ENCODE measurements around the gene ZDHHC1.
"Not testable (repeated sequence)": the region's sequence is repeated elsewhere in the genome, so short reads cannot be mapped to it uniquely, and the experiment has no call there.

The ZDHHC1 gene

DNA sequence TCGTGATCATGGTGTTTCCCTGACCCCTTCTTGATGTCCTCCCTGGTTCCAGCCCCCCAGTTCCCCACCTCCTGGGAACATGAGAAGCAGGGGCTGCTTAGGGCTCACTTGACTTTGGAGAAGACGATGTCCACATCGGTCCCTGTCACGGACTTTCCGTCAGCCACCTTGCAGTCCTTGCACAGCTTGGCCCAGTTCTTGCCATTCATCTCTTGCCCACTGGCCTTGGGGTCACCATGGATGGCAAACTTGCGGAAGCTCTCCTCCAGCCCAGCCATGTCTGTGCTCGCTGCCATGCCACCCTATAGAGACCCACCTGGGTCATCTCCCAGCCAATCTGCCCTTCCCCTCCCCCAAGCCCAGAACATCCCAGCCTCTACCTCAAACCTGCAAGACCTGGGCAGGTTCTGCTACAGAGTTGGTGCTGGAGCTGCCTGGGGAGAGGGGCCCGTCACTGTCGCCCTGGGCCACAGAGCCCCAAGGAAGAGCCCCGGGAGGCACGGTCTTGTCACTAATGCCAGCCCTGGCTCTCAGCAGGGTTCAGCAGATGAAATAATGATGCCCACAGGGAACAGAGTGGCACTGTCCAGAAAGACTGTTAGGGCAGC lies 25.4 kb downstream of the ZDHHC1 start:
- H3K27ac ChIP-seq (ENCODE audit: low read depth, low read length), result no peak overlapping the region
- H3K27me3 ChIP-seq (ENCODE audit: insufficient read depth, low read length), result peaks cover 44% of the 10 kb centered on the region
- H3K9me3 ChIP-seq (ENCODE audit: insufficient read depth, low read depth, low read length), result no peaks in the 10 kb centered on the region
- H3K36me3 ChIP-seq (ENCODE audit: insufficient read depth, low read length), result no peaks in the 10 kb centered on the region
- H3K9ac ChIP-seq (ENCODE audit: low read depth, low read length), result no peak overlapping the region
- 93% methylated on average over 11 of the region's 11 CpGs for WGBS
- H3K4me1 ChIP-seq (ENCODE audit: insufficient read depth, low read length), result peaks cover 10% of the 10 kb centered on the region
- no peak overlapping the region for H3K4me3 ChIP-seq (ENCODE audit: low read length)

DNA sequence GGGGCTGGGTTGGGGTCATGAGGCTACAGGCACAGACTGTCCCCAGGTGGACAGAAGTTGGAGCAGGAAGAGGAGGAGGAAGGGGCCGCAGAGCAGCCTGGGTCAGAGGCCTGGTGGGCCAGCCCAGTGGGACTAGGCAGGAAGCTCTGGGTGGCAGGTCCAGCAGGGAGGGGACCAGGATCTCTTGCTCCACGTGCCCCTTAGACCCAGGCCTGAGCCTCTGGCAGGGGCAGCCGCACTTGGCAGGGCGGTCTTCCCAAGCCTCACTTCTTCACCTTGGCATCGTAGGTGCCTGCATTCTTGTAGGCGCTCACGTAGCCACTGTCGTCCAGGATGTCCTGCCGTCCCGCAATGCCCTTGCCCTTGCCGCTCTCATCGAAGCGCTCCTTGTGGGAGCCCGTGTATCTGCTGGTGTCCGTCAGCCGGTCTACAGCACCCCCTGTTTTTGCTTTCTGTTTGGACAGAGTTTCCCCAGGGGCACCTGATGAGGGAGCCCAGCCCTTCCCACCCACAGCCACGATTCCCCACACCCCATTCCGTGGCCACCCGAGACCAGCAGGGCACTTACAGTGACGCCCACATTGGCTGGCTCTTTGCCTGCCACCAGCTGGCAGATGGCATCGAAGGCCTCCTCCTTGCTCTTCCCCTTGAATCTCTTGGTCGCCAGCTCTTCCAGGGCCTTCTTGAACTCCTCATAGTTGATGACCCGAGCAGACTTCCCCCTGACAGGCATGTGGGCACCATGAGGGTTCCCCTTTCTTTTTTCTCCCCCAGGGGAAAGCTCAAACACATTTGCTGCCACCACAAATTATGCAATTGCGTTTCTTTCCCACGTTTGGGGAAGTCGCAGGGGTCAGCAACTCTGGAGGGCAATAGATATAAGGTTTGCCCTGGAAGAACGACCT lies 26.1 kb downstream of the ZDHHC1 start:
- Histone ChIP-seq H3K4me3 (ENCODE audit: low read length) (no peak overlapping the region), H3K9ac (ENCODE audit: low read depth, low read length) (no peak overlapping the region), H3K27me3 (ENCODE audit: insufficient read depth, low read length) (peaks cover 37% of the 10 kb centered on the region), H3K27ac (ENCODE audit: low read depth, low read length) (no peak overlapping the region), H3K4me1 (ENCODE audit: insufficient read depth, low read length) (peaks cover 3% of the 10 kb centered on the region), H3K36me3 (ENCODE audit: insufficient read depth, low read length) (no peaks in the 10 kb centered on the region), H3K9me3 (ENCODE audit: insufficient read depth, low read depth, low read length) (no peaks in the 10 kb centered on the region)
- WGBS, result 91% methylated on average over 27 of the region's 27 CpGs

- 82% methylated on average over 2 of the region's 2 CpGs for WGBS
- peaks cover 21% of the 10 kb centered on the region for H3K27me3 ChIP-seq (ENCODE audit: insufficient read depth, low read length)
- H3K9ac ChIP-seq (ENCODE audit: low read depth, low read length), result no peak overlapping the region
- H3K27ac ChIP-seq (ENCODE audit: low read depth, low read length), result no peak overlapping the region
- H3K9me3 ChIP-seq (ENCODE audit: insufficient read depth, low read depth, low read length), result no peaks in the 10 kb centered on the region
- no peaks in the 10 kb centered on the region for H3K36me3 ChIP-seq (ENCODE audit: insufficient read depth, low read length)
- H3K4me3 ChIP-seq (ENCODE audit: low read length), result no peak overlapping the region
- peaks cover 3% of the 10 kb centered on the region; the same call in 1 of the 2 replicates for H3K4me1 ChIP-seq (ENCODE audit: insufficient read depth, low read length)
These were observed 27.7 kb downstream of the ZDHHC1 start for GRCh38 chr16:67388591-67388990.

GRCh38 chr16:67388191-67388590 lies 28.1 kb downstream of the ZDHHC1 start:
- Histone ChIP-seq H3K9ac (ENCODE audit: low read depth, low read length) (no peak overlapping the region), H3K27me3 (ENCODE audit: insufficient read depth, low read length) (peaks cover 17% of the 10 kb centered on the region), H3K4me1 (ENCODE audit: insufficient read depth, low read length) (peaks cover 3% of the 10 kb centered on the region; the same call in 1 of the 2 replicates), H3K36me3 (ENCODE audit: insufficient read depth, low read length) (no peaks in the 10 kb centered on the region), H3K4me3 (ENCODE audit: low read length) (no peak overlapping the region), H3K27ac (ENCODE audit: low read depth, low read length) (no peak overlapping the region), H3K9me3 (ENCODE audit: insufficient read depth, low read depth, low read length) (no peaks in the 10 kb centered on the region)
- 87% methylated on average over 8 of the region's 8 CpGs for WGBS

DNA sequence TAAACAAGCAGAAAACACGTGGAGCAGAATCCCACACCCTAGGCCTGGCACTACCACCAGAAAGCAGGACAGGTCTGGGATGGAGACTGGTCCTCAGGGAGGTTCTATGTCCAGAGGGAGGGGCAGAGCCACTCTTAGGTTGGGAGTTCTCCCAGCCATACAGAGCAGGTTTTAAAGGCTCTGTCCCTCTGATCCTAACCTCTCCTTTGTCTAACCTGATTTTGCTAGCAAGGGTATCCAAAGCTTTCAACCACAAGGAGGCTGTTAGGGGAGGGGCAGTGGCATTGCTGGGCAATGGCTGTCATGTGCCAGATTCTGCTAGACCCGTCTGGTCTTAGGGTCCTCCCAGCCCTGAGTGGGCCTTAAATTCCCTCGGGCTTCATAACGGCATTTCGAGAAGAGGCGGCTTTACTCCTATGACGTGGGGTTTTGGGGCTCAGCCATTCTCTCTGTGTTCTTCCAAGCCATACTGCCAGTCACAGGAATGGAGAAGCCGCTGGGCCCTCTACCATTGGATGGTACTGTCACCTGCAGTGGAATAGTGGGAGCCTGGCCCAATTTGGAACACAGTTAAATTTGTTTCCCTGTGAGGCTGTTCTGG lies 28.7 kb downstream of the ZDHHC1 start:
- 83% methylated on average over 8 of the region's 8 CpGs for WGBS
- H3K27ac ChIP-seq (ENCODE audit: low read depth, low read length), result no peak overlapping the region
- no peaks in the 10 kb centered on the region for H3K36me3 ChIP-seq (ENCODE audit: insufficient read depth, low read length)
- no peak overlapping the region for H3K4me3 ChIP-seq (ENCODE audit: low read length)
- H3K4me1 ChIP-seq (ENCODE audit: insufficient read depth, low read length), result peaks cover 3% of the 10 kb centered on the region; the same call in 1 of the 2 replicates
- H3K9ac ChIP-seq (ENCODE audit: low read depth, low read length), result no peak overlapping the region
- no peaks in the 10 kb centered on the region for H3K9me3 ChIP-seq (ENCODE audit: insufficient read depth, low read depth, low read length)
- H3K27me3 ChIP-seq (ENCODE audit: insufficient read depth, low read length), result peaks cover 11% of the 10 kb centered on the region

DNA sequence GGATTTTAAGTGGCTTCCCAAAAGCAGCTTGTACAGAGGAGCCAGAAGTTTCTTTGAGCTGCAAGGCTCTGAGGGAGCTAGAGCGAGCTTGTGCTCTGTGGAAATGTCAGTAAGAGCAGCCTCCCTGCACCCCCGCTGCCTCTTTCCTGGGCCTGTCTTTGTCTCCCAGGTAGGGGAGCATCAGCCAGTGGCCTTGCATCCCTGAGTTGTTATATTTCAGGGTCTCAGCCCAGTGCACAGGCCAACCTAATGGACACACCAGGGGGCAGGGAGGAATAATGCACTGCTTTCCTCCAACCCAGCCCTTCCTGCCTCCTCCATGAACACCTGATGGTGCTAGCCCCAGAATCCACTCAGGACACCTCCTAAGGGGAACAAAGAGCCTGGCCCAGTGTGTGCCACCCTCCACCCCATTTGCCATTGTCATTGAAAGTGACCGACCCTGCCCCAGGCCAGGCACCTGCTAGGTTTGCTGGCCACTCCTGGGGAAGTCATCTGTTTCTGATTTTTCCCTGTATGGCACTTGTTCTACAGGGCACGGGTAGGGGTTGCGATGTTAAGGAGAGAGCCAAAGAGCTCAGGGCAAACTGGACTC lies 29.3 kb downstream of the ZDHHC1 start:
- H3K27me3 ChIP-seq (ENCODE audit: insufficient read depth, low read length), result peaks cover 5% of the 10 kb centered on the region; the same call in 1 of the 2 replicates
- peaks cover 3% of the 10 kb centered on the region; the same call in 1 of the 2 replicates for H3K4me1 ChIP-seq (ENCODE audit: insufficient read depth, low read length)
- no peaks in the 10 kb centered on the region for H3K9me3 ChIP-seq (ENCODE audit: insufficient read depth, low read depth, low read length)
- 82% methylated on average over 5 of the region's 5 CpGs for WGBS
- no peak overlapping the region for H3K4me3 ChIP-seq (ENCODE audit: low read length)
- H3K36me3 ChIP-seq (ENCODE audit: insufficient read depth, low read length), result no peaks in the 10 kb centered on the region
- H3K9ac ChIP-seq (ENCODE audit: low read depth, low read length), result no peak overlapping the region
- no peak overlapping the region for H3K27ac ChIP-seq (ENCODE audit: low read depth, low read length)

GRCh38 chr16:67384778-67385510 lies 31.3 kb downstream of the ZDHHC1 start:
- Histone ChIP-seq H3K9me3 (ENCODE audit: insufficient read depth, low read depth, low read length) (no peaks in the 10 kb centered on the region), H3K4me3 (ENCODE audit: low read length) (no peak overlapping the region), H3K9ac (ENCODE audit: low read depth, low read length) (no peak overlapping the region), H3K27me3 (ENCODE audit: insufficient read depth, low read length) (no peaks in the 10 kb centered on the region), H3K36me3 (ENCODE audit: insufficient read depth, low read length) (no peaks in the 10 kb centered on the region), H3K27ac (ENCODE audit: low read depth, low read length) (no peak overlapping the region), H3K4me1 (ENCODE audit: insufficient read depth, low read length) (peaks cover 3% of the 10 kb centered on the region; the same call in 1 of the 2 replicates)
- WGBS, result 94% methylated on average over 8 of the region's 8 CpGs

- 66% methylated on average over 3 of the region's 3 CpGs for WGBS
- no peaks in the 10 kb centered on the region for H3K27me3 ChIP-seq (ENCODE audit: insufficient read depth, low read length)
These were observed 33.0 kb downstream of the ZDHHC1 start for GRCh38 chr16:67383284-67383683.

DNA sequence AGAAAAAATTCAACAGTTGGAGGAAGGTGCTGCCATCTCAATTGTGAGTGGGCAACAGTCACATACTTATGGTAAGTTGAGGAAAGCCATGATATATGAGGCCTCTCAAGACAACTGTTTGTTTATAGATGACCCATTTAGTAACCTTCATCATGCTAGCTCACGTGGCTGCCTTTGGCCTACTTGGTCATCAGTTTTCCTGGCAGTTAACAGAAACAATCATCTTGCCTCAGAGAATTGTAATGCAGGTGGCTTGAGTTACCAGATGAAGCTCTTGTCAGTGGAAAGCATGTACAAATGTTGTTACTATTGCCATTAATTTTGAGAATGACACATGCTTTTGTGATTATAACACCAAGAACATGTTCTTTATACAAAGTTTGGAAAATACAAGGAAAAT lies 37.6 kb downstream of the ZDHHC1 start:
- WGBS, result 88% methylated on average over 1 of the region's 1 CpG

More at GRCh38 chr16:67383284-67383683, 33.0 kb downstream of the ZDHHC1 start:
- H3K27ac ChIP-seq (ENCODE audit: low read depth, low read length), result no peak overlapping the region
- H3K9me3 ChIP-seq (ENCODE audit: insufficient read depth, low read depth, low read length), result no peaks in the 10 kb centered on the region
- H3K4me1 ChIP-seq (ENCODE audit: insufficient read depth, low read length), result peaks cover 3% of the 10 kb centered on the region; the same call in 1 of the 2 replicates
- H3K4me3 ChIP-seq (ENCODE audit: low read length), result no peak overlapping the region
- H3K9ac ChIP-seq (ENCODE audit: low read depth, low read length), result no peak overlapping the region
- no peaks in the 10 kb centered on the region for H3K36me3 ChIP-seq (ENCODE audit: insufficient read depth, low read length)

DNA sequence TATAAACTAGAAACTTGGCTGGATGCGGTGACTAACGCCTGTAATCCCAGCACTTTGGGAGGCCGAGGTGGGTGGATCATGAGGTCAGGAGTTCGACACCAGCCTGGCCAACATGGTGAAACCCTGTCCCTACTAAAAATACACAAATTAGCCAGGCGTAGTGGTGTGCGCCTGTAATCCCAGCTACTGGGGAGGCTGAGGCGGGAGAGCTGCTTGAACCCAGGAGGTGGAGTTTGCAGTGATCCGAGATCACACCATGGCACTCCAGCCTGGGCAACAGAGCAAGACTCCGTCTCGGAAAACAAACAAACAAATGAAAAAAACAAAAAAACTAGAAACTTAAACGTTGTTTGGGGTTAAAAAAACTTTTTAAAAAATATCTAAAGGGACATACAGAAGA lies 40.3 kb downstream of the ZDHHC1 start:
- not testable (repeated sequence) for H3K36me3 ChIP-seq (ENCODE audit: insufficient read depth, low read length); H3K4me3 ChIP-seq (ENCODE audit: low read length); H3K9me3 ChIP-seq (ENCODE audit: insufficient read depth, low read depth, low read length); H3K27me3 ChIP-seq (ENCODE audit: insufficient read depth, low read length); H3K4me1 ChIP-seq (ENCODE audit: insufficient read depth, low read length); H3K9ac ChIP-seq (ENCODE audit: low read depth, low read length); H3K27ac ChIP-seq (ENCODE audit: low read depth, low read length)
- 98% methylated on average over 8 of the region's 11 CpGs for WGBS

More for the DNA sequence above, 37.6 kb downstream of the ZDHHC1 start:
- H3K4me1 ChIP-seq (ENCODE audit: insufficient read depth, low read length), result no peaks in the 10 kb centered on the region
- no peaks in the 10 kb centered on the region for H3K9me3 ChIP-seq (ENCODE audit: insufficient read depth, low read depth, low read length)
- no peak overlapping the region for H3K27ac ChIP-seq (ENCODE audit: low read depth, low read length)
- H3K9ac ChIP-seq (ENCODE audit: low read depth, low read length), result no peak overlapping the region
- no peaks in the 10 kb centered on the region for H3K27me3 ChIP-seq (ENCODE audit: insufficient read depth, low read length)
- H3K36me3 ChIP-seq (ENCODE audit: insufficient read depth, low read length), result no peaks in the 10 kb centered on the region
- H3K4me3 ChIP-seq (ENCODE audit: low read length), result no peak overlapping the region

All from HUES64 (cell line).